CD4-positive, alpha-beta T cell treated with Interferon alpha-2 for 1 hour (primary cell): Measurements from ENCODE around the gene PGM2.
"Not testable (repeated sequence)": the region's sequence is repeated elsewhere in the genome, so short reads cannot be mapped to it uniquely, and the experiment has no call there.

Experiments
- DNase-seq, 2 donors: peaks; one replicate each; pipeline ENCODE4 v3.0.0-alpha.2; 2020 to 2022

The PGM2 gene

DNA sequence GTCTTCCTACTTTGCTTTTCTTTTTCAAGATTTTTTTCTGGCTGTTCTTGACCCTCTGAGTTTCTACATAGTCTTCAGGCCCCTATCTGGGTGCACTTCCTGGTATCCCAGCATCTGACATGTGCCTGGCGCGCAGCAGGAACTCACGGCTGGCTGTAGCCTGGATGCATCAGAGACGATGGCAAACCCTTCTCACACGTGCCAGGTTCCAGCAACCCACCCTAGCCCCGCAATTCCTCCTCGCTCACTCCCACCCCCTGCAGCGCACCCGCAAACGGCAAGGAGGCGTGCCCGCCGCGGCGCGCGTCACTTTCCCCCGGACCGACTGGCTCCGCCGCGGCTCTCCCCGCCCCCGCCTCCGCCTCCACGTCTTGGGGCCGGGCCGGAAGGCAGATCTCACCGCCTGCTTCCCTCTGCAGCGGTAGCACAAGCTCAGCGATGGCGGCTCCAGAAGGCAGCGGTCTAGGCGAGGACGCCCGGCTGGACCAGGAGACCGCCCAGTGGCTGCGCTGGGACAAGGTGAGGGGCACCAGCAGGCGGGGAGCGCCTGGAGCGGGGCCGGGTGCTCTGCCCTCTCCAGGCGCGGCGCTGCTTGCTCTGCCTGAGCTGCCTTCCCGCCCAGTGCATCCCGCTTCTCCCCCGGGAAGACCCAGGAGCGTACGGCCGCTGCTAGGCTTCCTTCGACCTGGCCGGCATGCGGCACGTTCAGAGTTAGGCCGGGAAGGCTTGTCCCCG lies at the start of gene PGM2:
PGM2 (plus strand) TSS at position 392 of the 735 bp plus-strand sequence; CDS start at position 439, 47 bp downstream.
- DNase-seq = peak; percentile 84 to 89

DNA sequence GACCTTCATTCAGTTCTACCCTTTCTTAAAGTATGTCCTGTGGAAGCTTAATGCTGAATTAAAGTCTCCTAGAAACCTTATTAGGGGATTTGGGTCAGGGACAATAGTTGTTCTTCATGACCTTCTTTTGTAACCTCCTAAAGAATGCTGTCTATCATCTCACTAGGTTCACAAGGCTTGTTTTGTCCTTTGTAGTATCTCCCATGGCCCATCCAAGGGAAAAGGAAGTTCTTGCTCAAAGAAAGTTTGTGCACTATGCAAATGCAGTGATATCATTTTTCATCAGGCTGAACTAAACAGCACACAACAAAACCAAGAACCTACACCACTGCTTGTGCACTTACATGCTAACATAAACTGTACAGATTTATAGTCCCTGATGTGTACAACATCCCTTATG lies 46.6 kb upstream of the PGM2 start:
- DNase-seq = no peak

- peak; percentile 59 to 69 for DNase-seq
Observed at GRCh38 chr4:37780444-37781130, 45.9 kb upstream of the PGM2 start.

- no peak for DNase-seq
Observed at GRCh38 chr4:37781131-37781455, 45.4 kb upstream of the PGM2 start.

DNA sequence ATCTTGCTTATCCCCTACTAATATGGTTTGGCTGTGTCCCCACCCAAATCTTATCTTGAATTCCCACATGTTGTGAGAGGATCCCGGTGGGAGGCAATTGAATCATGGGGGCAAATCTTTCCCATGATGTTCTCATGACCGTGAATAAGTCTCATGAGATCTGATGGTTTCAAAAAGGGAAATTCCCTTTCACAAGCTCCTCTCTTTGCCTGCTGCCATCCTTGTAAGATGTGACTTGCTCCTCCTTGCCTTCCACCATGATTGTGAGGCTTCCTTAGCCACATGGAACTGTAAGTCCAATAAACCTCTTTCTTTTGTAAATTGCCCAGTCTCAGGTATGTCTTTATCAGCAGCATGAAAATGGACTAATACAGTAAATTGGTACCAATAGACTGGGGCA lies 40.2 kb upstream of the PGM2 start:
- DNase-seq = not testable (repeated sequence)

DNA sequence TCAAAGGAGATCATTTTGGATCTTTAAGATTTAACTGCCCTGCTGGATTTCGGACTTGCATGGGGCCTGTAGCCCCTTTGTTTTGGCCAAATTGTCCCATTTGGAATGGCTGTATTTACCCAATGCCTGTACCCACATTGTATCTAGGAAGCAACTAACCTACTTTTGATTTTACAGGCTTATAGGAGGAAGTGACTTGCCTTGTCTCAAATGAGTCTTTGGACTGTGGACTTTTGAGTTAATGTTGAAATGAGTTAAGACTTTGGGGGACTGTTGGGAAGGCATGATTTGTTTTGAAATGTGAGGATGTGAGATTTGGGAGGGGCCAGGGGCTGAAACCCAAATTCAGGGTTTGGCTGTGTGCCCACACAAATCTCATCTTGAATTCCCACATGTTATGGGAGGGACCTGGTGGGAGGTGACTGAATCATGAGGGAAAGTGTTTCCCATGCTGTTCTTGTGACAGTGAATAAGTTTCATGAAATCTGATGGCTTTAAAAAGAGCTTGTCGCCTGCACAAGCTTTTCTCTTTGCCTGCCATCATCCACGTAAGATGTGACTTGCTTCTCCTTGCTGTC lies 38.5 kb upstream of the PGM2 start:
- not testable (repeated sequence) for DNase-seq

DNA sequence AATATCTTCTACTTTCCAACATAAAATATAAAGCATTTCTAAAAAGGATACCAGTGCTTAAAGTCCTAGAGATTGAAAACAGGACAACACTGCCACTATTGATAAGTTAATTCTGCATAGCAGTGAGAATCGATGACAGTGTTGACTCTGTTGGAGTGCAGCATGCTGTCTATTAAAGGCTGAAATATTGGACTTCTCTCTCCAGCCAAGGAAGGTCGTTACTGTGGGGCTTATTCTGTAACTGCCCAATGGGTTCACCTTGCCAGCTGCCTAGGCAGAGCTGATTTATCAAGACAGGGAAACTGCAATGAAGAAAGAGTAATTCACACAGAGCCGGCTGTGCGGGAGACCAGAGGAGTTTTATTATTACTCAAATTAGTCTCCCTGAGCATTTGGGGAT lies 37.7 kb upstream of the PGM2 start:
- no peak for DNase-seq

DNA sequence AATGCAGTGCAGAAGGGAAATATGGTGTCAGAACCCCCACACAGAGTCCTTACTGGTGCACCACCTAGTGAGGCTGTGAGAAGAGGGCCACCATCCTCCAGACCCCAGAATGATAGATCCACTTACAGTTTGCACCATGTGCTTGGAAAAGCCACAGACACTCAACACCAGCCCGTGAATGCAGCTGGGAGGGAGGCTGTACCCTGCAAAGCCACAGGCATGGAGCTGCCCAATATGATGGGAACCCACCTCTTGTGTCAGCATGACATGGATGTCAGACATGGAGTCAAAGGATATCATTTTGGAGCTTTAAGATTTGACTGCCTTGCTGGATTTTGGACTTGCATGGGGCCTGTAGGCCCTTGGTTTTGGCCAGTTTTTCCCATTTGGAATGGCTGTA lies 34.2 kb upstream of the PGM2 start:
- no peak for DNase-seq

DNA sequence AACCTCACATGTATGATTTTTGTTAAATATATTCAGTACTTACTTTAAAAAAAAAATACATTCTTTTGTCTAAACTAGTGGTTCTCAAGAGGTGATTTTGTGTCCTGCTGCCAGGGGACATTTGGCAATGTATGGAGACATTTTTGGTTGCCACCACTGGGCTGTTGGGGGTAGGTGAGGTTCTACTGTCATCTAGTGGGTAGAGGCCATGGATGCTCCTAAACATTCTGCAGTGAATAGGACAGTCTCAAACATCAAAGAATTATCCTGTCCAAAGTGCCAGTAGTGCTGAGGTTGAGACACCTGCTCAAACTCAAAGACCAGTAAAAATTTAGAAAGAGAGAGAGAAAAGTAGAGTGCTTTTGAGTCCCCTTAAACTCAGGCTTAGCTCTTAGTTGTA lies 32.9 kb upstream of the PGM2 start:
- peak; percentile 25 to 41 for DNase-seq

GRCh38 chr4:37794056-37794455 lies 32.4 kb upstream of the PGM2 start:
- DNase-seq = no peak

DNA sequence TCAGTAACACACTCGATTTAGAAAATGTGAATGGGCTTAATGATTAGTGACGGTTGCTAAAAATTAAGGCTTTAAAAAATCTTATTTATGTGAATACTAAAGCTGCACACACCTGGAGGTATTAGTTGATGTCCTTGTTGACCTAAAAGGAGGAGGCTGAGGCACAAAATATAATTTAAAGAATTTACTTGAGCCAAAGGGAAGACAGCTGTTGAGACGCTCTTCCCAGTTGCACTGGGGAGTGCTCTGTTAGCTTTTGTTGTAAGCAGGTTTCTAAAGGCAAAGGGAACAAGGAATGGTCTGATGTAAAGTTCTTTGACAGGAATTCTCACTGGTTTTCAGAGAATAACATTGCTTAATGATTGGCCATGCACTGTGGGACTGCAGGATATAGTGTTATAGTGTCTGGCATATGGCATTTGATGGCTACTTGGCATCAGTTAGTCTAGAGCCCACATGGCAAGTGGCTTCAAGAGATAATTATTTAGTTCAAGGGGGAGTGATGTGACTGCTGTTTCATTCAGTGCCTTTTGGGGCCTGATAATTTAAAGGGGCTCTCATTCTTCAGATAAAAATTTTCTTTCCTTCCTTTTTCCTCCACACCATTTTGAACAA lies 30.8 kb upstream of the PGM2 start:
- DNase-seq = no peak

DNA sequence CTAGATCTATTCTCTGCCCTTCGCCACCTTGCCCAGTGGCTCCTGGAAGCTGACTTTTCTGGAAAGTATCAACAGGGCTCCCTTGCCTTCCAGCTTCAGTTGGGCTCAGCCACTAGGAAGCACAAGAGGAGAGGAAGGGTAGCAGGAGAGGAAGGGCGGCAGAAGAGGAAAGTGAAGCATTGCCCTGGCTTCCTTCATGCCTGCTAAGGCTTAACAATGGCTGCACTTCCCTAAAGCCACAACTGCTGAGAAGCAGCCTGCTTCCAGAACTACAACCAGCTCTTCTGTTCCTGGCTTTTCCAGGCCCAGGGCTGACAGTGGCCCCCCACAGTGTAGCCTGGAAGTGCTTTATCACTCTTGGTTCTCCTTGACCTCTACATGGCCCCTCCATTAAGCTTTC lies 29.1 kb upstream of the PGM2 start:
- DNase-seq = no peak

DNA sequence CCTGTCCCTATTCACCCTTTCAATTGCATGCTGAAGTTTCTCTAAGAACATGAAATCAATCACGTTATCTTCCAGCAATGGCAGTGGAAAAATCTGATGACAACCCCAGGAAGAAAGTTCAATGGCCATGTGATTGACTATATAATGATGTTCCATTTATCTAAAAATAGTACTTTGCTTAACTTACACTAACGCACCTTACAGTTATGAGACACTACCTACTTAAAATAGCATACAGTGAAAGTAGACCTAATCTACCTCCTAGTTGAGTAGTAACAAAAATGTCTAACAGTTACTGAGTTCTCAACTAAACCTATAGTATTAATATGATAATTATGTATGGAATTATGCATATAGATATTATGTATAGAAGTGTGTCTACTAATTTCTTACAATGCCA lies 28.6 kb upstream of the PGM2 start:
- DNase-seq = no peak

GRCh38 chr4:37798616-37799015 lies 27.9 kb upstream of the PGM2 start:
- DNase-seq = no peak

DNA sequence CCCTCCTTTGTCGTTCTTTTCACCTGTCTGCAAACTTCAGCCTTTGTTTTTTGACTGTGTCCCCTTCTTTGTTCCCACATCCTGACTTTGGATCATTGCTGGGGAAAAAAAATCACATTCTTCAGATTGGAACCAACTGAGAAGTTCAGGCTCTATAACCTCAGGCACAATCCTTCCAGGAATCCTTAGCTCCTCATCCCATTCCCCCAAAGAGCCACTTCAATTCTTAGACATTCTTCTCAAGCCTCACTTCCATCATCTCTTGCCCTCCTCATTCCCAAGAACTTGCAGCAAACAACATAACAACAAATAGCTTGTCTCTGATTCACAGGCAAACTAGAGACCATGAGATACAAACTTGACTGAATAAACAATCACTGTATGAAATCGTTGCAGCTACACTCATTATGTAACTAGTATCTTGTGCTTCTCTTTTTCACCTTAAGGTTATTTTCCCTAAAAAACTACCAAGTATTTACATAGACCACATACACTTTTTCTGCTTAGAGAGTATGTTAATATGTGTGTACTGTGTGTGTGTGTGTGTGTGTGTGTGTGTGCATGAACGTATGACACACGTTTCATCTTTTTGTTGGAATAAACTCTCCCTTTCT lies 26.4 kb upstream of the PGM2 start:
- no peak for DNase-seq

DNA sequence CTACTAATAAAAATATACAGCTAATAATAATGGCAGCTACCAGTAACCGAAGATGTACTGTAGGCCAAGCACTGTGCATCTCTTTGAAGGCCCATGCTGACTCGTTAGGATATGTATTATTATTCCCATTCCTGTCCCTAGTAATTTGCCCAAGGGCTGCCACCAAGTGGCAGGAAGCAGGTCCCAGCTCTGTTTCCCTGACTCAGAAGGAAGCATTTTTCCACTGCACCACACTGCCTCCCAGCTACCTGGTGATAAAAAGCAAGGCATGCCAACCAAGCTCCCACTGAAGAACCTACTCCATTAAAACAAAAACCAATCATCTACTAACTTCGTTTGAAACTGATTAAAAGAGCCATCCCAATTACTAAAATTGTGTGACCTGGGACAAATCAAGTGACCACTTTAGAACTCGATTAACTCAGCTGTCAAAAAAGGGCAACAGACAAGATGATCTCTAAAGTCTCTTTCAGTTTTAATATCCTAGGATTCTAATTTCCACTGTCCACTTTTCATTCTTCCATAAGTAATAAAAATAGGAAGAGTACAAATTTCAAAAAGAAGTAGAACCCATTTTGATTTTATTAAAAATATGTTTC lies 24.3 kb upstream of the PGM2 start:
- DNase-seq = no peak

GRCh38 chr4:37803348-37803973 lies 23.0 kb upstream of the PGM2 start:
- DNase-seq = peak in 1 of 2 donors; percentile 75

- no peak for DNase-seq
Observed at GRCh38 chr4:37805091-37805490, 21.4 kb upstream of the PGM2 start.

- DNase-seq = no peak
Observed at GRCh38 chr4:37812713-37813112, 13.8 kb upstream of the PGM2 start.

GRCh38 chr4:37815591-37815990 lies 10.9 kb upstream of the PGM2 start:
- DNase-seq = no peak

GRCh38 chr4:37816006-37816405 lies 10.5 kb upstream of the PGM2 start:
- DNase-seq = peak; percentile 20 to 59

DNA sequence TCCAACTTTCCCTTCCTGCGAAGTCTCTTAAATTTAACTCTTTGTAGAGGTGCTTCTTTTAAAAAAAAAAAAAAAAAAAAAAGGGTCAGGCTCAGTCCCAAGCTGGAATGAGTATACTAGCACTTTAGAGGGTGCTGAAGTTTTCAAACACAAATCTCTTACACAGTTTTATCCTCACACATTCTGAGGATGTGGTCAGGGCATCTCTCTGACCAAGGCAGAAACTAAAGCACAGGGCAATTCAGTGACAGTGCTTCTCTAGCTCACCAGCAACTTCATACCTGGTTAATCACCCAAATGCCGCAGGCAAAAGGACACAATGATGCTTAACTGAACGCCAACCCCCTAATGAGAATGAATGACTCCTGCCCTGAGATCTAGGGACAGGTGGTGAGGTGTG lies 9.8 kb upstream of the PGM2 start:
- no peak for DNase-seq

DNA sequence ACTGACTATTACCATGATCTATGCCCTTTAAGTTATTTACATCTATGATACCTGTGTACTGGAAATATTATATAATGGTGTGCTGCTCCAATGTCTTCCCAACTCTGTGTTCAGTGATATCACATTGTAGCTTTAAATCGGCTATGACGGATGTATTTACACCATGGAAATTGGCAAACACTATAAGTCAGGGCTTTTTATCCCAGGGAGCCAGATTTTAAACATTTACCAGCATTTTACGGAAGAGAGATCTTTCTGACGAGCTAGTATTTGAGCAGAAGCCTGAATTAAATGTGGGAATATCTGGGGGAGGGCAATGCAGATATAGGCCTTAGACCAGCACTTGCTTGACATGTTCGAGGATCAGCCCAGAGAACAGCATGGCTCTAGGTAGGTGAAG lies 7.7 kb upstream of the PGM2 start:
- DNase-seq = no peak
